Measurements from ENCODE around the gene PIM1. TPM values are rescaled to one million over a fixed set of nuclear protein-coding genes. Genes with fewer than 3 reads are reported as not detected.

The PIM1 gene
- total and polyA plus RNA-seq, 9 of the 15 experiments (the other 6 are each of a cell fraction or from before 2014, with no cell fraction given): 19.0 to 789 (median 212) TPM

DNA sequence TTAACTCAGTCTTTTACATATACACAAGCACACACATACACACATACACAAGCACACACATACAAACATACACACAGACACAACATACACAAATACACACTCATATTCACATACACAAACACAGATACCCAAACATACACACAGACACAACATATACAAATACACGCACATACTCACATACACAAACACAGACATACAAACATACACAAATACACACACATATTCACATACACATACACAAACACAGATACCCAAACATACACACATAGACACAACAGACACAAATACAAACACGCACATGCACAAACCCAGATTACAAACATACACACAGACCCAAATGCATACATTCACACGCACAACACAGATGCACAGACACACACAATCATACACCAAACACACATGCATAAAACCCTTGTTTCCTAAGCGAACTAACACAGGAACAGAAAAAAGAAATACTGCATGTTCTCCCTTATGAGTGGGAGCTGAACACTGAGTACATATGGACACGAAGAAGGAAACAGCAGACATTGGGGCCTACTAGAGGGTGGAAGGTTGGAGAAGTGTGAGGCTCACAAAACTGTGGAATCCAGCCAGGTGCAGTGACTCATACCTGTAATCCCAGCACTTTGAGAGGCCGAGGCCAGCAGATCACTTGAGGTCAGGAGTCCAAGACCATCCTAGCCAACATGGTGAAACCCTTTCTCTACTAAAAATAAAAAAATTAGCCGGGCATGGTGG is 34.2 kb downstream of the PIM1 start (continued):
- peak; percentile 65; the same call in 1 of the 2 replicates for TF ChIP-seq ZNF407 (IDR thresholded peaks at IDR 0.05; ENCODE audit: low read depth)
- 0 out of 2 replicates have a peak, but pooled peaks have one; percentile 2 for TF ChIP-seq SP1 (CRISPR knock-in tag; IDR thresholded peaks at IDR 0.05)
- peak; percentile 93 for TF ChIP-seq HBP1 (CRISPR knock-in tag; IDR thresholded peaks at IDR 0.05)
- TF ChIP-seq ELF4 (CRISPR knock-in tag; IDR thresholded peaks at IDR 0.05): peak; percentile 80
- TF ChIP-seq HMG20A (CRISPR knock-in tag; conservative IDR thresholded peaks at IDR 0.05): no peak
- peak; percentile 34 for TF ChIP-seq NUFIP1 (IDR thresholded peaks at IDR 0.05; ENCODE audit: partially characterized antibody)
- no peak for TF ChIP-seq SETDB1 (IDR thresholded peaks at IDR 0.05; ENCODE audit: low read length)
- no peak for TF ChIP-seq PML (IDR thresholded peaks at IDR 0.05; ENCODE audit: low read length)
- peak; percentile 41 for TF ChIP-seq E2F8 (IDR thresholded peaks at IDR 0.05; ENCODE audit: low read depth, partially characterized antibody)
- TF ChIP-seq, protein P1, sequence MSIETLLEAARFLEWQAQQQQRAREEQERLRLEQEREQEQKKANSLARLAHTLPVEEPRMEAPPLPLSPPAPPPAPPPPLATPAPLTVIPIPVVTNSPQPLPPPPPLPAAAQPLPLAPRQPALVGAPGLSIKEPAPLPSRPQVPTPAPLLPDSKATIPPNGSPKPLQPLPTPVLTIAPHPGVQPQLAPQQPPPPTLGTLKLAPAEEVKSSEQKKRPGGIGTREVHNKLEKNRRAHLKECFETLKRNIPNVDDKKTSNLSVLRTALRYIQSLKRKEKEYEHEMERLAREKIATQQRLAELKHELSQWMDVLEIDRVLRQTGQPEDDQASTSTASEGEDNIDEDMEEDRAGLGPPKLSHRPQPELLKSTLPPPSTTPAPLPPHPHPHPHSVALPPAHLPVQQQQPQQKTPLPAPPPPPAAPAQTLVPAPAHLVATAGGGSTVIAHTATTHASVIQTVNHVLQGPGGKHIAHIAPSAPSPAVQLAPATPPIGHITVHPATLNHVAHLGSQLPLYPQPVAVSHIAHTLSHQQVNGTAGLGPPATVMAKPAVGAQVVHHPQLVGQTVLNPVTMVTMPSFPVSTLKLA (conservative IDR thresholded peaks at IDR 0.05): no peak
- no peak for TF ChIP-seq ZNF740 (CRISPR knock-in tag; IDR thresholded peaks at IDR 0.05)
- TF ChIP-seq ZNF740 (tag; IDR thresholded peaks at IDR 0.05): no peak
